ENCODE measurements around the gene HECW1.

HECW1 gene

DNA sequence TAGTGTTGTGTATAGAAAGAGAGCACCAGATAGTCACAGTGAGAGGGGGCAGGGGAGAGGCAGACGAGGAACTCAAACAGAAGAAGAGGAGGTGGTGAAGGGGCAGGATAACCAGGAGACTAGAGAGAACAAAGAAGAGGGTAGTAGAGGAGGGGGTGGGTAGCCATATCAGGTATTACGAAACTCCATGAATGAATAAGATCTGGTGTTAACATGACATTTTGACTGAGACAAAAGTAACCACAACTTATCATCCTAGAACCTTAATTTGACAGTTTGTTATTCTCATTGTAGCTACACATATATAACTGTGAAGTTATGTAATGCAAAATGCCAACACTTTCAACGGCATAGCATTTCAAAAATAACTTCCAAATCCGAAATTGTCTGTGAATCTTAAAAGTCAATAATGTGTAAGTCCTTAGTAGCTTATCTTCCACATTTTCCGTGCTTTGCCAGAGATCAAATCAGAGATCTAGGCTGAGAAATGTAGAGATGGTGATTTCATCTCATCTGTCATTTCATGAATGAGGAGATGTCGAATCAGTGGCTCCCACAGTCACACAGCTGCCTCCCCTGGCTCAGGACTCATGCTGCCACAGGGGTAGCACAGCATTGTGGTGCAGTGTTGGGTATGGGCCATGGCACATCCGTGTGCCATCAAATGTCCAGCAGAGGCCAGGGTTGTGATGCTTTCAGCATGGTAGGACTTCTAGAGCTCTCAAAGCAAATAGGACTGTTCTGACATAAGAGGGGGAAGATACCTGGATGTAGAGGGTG, 202.1 kb downstream of the HECW1 start:
- no peak overlapping the region for H3K9ac ChIP-seq (ENCODE audit: low read depth, low read length, poor library complexity, severe bottlenecking)
- TF ChIP-seq, protein P1, sequence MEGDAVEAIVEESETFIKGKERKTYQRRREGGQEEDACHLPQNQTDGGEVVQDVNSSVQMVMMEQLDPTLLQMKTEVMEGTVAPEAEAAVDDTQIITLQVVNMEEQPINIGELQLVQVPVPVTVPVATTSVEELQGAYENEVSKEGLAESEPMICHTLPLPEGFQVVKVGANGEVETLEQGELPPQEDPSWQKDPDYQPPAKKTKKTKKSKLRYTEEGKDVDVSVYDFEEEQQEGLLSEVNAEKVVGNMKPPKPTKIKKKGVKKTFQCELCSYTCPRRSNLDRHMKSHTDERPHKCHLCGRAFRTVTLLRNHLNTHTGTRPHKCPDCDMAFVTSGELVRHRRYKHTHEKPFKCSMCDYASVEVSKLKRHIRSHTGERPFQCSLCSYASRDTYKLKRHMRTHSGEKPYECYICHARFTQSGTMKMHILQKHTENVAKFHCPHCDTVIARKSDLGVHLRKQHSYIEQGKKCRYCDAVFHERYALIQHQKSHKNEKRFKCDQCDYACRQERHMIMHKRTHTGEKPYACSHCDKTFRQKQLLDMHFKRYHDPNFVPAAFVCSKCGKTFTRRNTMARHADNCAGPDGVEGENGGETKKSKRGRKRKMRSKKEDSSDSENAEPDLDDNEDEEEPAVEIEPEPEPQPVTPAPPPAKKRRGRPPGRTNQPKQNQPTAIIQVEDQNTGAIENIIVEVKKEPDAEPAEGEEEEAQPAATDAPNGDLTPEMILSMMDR (conservative IDR thresholded peaks at IDR 0.05; ENCODE audit: low read length), result no peak
- no peak for TF ChIP-seq EZH2phosphoT487 (IDR thresholded peaks at IDR 0.05; ENCODE audit: borderline replicate concordance)
- H3K9me3 ChIP-seq (ENCODE audit: insufficient read depth, low read depth, low read length), result no peaks in the 10 kb centered on the region
- no peak overlapping the region for H3K4me2 ChIP-seq (ENCODE audit: low read depth, low read length, poor library complexity, severe bottlenecking)
- H3K79me2 ChIP-seq (ENCODE audit: insufficient read depth, low read length), result no peaks in the 10 kb centered on the region
- no peaks in the 10 kb centered on the region for H3K27me3 ChIP-seq (ENCODE audit: insufficient read depth, low read length, poor library complexity, severe bottlenecking)
- no peaks in the 10 kb centered on the region for H3K9me2 ChIP-seq (replicated peaks; ENCODE audit: low read depth, low read length)
- H2AFZ ChIP-seq (ENCODE audit: low read length), result no peak overlapping the region
- no peaks in the 10 kb centered on the region for H3K4me1 ChIP-seq (ENCODE audit: insufficient read depth, low read length, poor library complexity, severe bottlenecking)
- H4K20me1 ChIP-seq (ENCODE audit: insufficient read depth, low read length, poor library complexity, severe bottlenecking), result no peaks in the 10 kb centered on the region
- H3K36me3 ChIP-seq (ENCODE audit: insufficient read depth, low read length), result no peaks in the 10 kb centered on the region
- no peak overlapping the region for H3K4me3 ChIP-seq (ENCODE audit: low read length, poor library complexity, severe bottlenecking)
- H3F3A ChIP-seq (ENCODE audit: low read depth), result no peaks in the 10 kb centered on the region

DNA sequence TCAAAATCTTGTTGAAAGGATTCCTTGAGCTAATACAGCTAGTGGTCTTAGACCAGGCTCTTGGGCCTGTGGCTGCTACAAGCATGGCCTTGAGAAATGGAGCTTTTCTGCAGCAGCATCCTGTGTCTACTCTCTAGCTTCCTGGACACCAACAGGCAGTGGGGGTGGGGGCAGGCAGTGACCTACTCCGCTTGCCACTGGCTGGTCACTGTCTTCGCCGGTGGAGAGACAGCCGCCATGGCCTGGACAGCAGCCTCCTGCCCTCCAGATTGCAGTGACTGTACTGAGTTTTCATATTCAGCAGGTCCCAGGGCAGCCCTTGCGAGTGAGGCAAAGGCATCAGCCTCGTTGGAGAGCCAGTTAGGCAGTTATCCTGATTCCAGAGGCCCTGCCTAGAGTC, 204.6 kb downstream of the HECW1 start:
- Histone ChIP-seq H4K20me1 (ENCODE audit: insufficient read depth, low read length, poor library complexity, severe bottlenecking) (no peaks in the 10 kb centered on the region), H2AFZ (ENCODE audit: low read length) (no peak overlapping the region), H3K4me2 (ENCODE audit: low read depth, low read length, poor library complexity, severe bottlenecking) (no peak overlapping the region), H3K9me2 (replicated peaks; ENCODE audit: low read depth, low read length) (no peaks in the 10 kb centered on the region), H3K4me3 (ENCODE audit: low read length, poor library complexity, severe bottlenecking) (no peak overlapping the region), H3K27me3 (ENCODE audit: insufficient read depth, low read length, poor library complexity, severe bottlenecking) (no peaks in the 10 kb centered on the region), H3F3A (ENCODE audit: low read depth) (no peaks in the 10 kb centered on the region), H3K79me2 (ENCODE audit: insufficient read depth, low read length) (no peaks in the 10 kb centered on the region), H3K36me3 (ENCODE audit: insufficient read depth, low read length) (no peaks in the 10 kb centered on the region), H3K9ac (ENCODE audit: low read depth, low read length, poor library complexity, severe bottlenecking) (no peak overlapping the region), H3K9me3 (ENCODE audit: insufficient read depth, low read depth, low read length) (no peaks in the 10 kb centered on the region), H3K4me1 (ENCODE audit: insufficient read depth, low read length, poor library complexity, severe bottlenecking) (no peaks in the 10 kb centered on the region)
- TF ChIP-seq, protein P1 (conservative IDR thresholded peaks at IDR 0.05; ENCODE audit: low read length), result no peak
- TF ChIP-seq EZH2phosphoT487 (IDR thresholded peaks at IDR 0.05; ENCODE audit: borderline replicate concordance), result no peak

GRCh38 chr7:43318188-43318770, 205.8 kb downstream of the HECW1 start:
- H3K4me3 ChIP-seq (ENCODE audit: low read length, poor library complexity, severe bottlenecking), result no peak overlapping the region
- H3K27me3 ChIP-seq (ENCODE audit: insufficient read depth, low read length, poor library complexity, severe bottlenecking), result no peaks in the 10 kb centered on the region
- H3K9ac ChIP-seq (ENCODE audit: low read depth, low read length, poor library complexity, severe bottlenecking), result no peak overlapping the region
- no peaks in the 10 kb centered on the region for H4K20me1 ChIP-seq (ENCODE audit: insufficient read depth, low read length, poor library complexity, severe bottlenecking)
- no peaks in the 10 kb centered on the region for H3K36me3 ChIP-seq (ENCODE audit: insufficient read depth, low read length)
- H3F3A ChIP-seq (ENCODE audit: low read depth), result no peaks in the 10 kb centered on the region
- TF ChIP-seq, protein P1 (conservative IDR thresholded peaks at IDR 0.05; ENCODE audit: low read length), result no peak
- no peak for TF ChIP-seq EZH2phosphoT487 (IDR thresholded peaks at IDR 0.05; ENCODE audit: borderline replicate concordance)
- no peaks in the 10 kb centered on the region for H3K79me2 ChIP-seq (ENCODE audit: insufficient read depth, low read length)
- H2AFZ ChIP-seq (ENCODE audit: low read length), result no peak overlapping the region
- H3K4me2 ChIP-seq (ENCODE audit: low read depth, low read length, poor library complexity, severe bottlenecking), result no peak overlapping the region
- no peaks in the 10 kb centered on the region for H3K9me3 ChIP-seq (ENCODE audit: insufficient read depth, low read depth, low read length)
- no peaks in the 10 kb centered on the region for H3K9me2 ChIP-seq (replicated peaks; ENCODE audit: low read depth, low read length)
- H3K4me1 ChIP-seq (ENCODE audit: insufficient read depth, low read length, poor library complexity, severe bottlenecking), result no peaks in the 10 kb centered on the region
